Hepatocyte (in vitro differentiated cells): Measurements from ENCODE around the gene FAM53B. TPM values are rescaled to one million over a fixed set of nuclear protein-coding genes. Genes with fewer than 3 reads are reported as not detected.

Experiments used
- DNase-seq: peaks from one replicate; pipeline ENCODE4 v3.0.0-alpha.2; 2016; ENCODE audit warnings: low spot score
- H2AFZ ChIP-seq: fragments of 200-600 bp; sonication (generic); 2 replicates; pipeline ENCODE4 v1.6.0; 2016; ENCODE audit warnings: antibody characterized with exemption, mild to moderate bottlenecking
- H3K27ac ChIP-seq: fragments of 200-600 bp; sonication (generic); 2 replicates; pipeline ENCODE4 v1.5.1; 2016; ENCODE audit warnings: mild to moderate bottlenecking
- H3K27me3 ChIP-seq: fragments of 200-600 bp; sonication (generic); 2 replicates; pipeline ENCODE4 v1.6.1; 2016
- H3K36me3 ChIP-seq: fragments of 200-600 bp; sonication (generic); replicated peaks from 2 replicates; pipeline ENCODE4 v1.5.1; 2016; ENCODE audit warnings: low read depth; ENCODE audit not compliant: insufficient read depth
- H3K4me1 ChIP-seq: fragments of 200-600 bp; sonication (generic); 2 replicates; pipeline ENCODE4 v1.5.1; 2016; ENCODE audit warnings: mild to moderate bottlenecking, moderate library complexity; ENCODE audit not compliant: insufficient read depth
- H3K4me2 ChIP-seq: fragments of 200-600 bp; sonication (generic); 2 replicates; pipeline ENCODE4 v1.6.0; 2016
- H3K4me3 ChIP-seq: fragments of 200-600 bp; sonication (generic); 2 replicates; pipeline ENCODE4 v1.5.1; 2016; ENCODE audit warnings: mild to moderate bottlenecking
- H3K79me2 ChIP-seq: fragments of 200-600 bp; sonication (generic); 2 replicates; pipeline ENCODE4 v1.6.0; 2017; ENCODE audit warnings: mild to moderate bottlenecking
- H3K9me2 ChIP-seq: fragments of 200-600 bp; sonication (generic); replicated peaks from 2 replicates; pipeline ENCODE4 v1.6.0; 2017; ENCODE audit warnings: mild to moderate bottlenecking; ENCODE audit not compliant: insufficient read depth
- H3K9me3 ChIP-seq: fragments of 200-600 bp; sonication (generic); 2 replicates; pipeline ENCODE4 v1.5.1; 2016; ENCODE audit warnings: low read depth, mild to moderate bottlenecking
- H4K20me1 ChIP-seq: fragments of 200-600 bp; sonication (generic); 2 replicates; pipeline ENCODE4 v1.6.0; 2016; ENCODE audit warnings: mild to moderate bottlenecking; ENCODE audit not compliant: insufficient read depth, poor library complexity, severe bottlenecking
- EZH2 ChIP-seq: fragments of 200-600 bp; sonication (generic); IDR thresholded peaks from 2 replicates; pipeline ENCODE4 v1.6.1; 2016; ENCODE audit warnings: antibody characterized with exemption, mild to moderate bottlenecking, borderline replicate concordance
- EZH2phosphoT487 ChIP-seq: fragments of 200-600 bp; sonication (generic); IDR thresholded peaks from one replicate; pipeline ENCODE4 v1.6.1; 2018; ENCODE audit warnings: antibody characterized with exemption, mild to moderate bottlenecking, low read depth, moderate library complexity; ENCODE audit not compliant: unreplicated experiment, severe bottlenecking
- WGBS: methylation state at CpG from one replicate; pipeline ENCODE4 v1.1.6; 2016; ENCODE audit warnings: low lambda C conversion rate; ENCODE audit errors: missing lambda C conversion rate; 5-methylcytosine and 5-hydroxymethylcytosine counted together
- polyA plus RNA-seq: library from polyadenylated mRNA; unstranded; fragments of >200 nt; fragmentation: Nextera tagmentation; extraction: Ambion mirVana; gene quantifications from 2 replicates; pipeline ENCODE4 v1.2.1, GENCODE V29; 2016
- total RNA-seq: library from RNA; depleted of rRNA; stranded (reverse); fragments of >200 nt; gene quantifications from 2 replicates; pipeline ENCODE4 v1.2.3, GENCODE V29; 2014
- TF ChIP-seq, protein P1 (sequence below): fragments of 200-600 bp; sonication (generic); IDR thresholded peaks from 2 replicates; pipeline ENCODE4 v1.5.1; 2016; ENCODE audit warnings: antibody characterized with exemption, mild to moderate bottlenecking; ENCODE audit not compliant: poor library complexity

The FAM53B gene
- total and polyA plus RNA-seq, 2 experiments from 2014 or later: 10.3 to 23.6 TPM

DNA sequence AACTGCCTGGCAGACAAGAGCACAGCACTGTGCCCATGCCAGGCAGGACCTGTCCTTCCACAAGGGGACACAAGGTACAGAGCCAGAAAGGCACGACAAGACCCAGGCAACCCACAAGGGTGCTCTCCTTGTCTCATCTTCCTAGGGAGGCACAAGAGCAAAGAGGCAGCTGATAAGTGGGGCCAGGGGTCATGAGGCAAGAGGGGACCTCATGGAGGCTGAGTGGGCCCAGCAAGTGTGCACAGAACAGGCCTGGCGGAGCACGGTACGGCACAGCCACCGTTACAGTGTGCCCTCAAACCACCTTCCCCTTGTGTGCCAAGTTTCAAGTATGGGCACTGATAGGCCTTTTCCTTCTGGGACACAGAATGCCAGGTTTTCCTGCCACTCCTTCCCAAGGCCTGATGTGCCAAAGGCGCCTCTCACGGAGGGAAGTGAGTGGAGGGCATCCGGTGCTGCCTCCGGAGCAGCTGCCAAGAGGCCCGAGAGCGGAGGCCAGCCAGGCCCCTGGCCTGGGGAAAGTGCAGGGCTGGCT, 75.6 kb downstream of the FAM53B start:
- Histone ChIP-seq H3K4me2 (no peak overlapping the region), H3K9me2 (no peaks in the 10 kb centered on the region), H3K4me3 (no peak overlapping the region), H2AFZ (no peak overlapping the region), H3K4me1 (peaks cover 31% of the 10 kb centered on the region), H3K36me3 (no peaks in the 10 kb centered on the region), H3K27ac (no peak overlapping the region), H3K79me2 (peaks cover 46% of the 10 kb centered on the region), H4K20me1 (peaks cover 9% of the 10 kb centered on the region), H3K27me3 (no peaks in the 10 kb centered on the region), H3K9me3 (no peaks in the 10 kb centered on the region)
- DNase-seq: no peak
- WGBS: 93% methylated on average over 11 of the region's 11 CpGs
- TF ChIP-seq EZH2 (no peak), EZH2phosphoT487 (no peak)
- TF ChIP-seq, protein P1, sequence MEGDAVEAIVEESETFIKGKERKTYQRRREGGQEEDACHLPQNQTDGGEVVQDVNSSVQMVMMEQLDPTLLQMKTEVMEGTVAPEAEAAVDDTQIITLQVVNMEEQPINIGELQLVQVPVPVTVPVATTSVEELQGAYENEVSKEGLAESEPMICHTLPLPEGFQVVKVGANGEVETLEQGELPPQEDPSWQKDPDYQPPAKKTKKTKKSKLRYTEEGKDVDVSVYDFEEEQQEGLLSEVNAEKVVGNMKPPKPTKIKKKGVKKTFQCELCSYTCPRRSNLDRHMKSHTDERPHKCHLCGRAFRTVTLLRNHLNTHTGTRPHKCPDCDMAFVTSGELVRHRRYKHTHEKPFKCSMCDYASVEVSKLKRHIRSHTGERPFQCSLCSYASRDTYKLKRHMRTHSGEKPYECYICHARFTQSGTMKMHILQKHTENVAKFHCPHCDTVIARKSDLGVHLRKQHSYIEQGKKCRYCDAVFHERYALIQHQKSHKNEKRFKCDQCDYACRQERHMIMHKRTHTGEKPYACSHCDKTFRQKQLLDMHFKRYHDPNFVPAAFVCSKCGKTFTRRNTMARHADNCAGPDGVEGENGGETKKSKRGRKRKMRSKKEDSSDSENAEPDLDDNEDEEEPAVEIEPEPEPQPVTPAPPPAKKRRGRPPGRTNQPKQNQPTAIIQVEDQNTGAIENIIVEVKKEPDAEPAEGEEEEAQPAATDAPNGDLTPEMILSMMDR: no peak

DNA sequence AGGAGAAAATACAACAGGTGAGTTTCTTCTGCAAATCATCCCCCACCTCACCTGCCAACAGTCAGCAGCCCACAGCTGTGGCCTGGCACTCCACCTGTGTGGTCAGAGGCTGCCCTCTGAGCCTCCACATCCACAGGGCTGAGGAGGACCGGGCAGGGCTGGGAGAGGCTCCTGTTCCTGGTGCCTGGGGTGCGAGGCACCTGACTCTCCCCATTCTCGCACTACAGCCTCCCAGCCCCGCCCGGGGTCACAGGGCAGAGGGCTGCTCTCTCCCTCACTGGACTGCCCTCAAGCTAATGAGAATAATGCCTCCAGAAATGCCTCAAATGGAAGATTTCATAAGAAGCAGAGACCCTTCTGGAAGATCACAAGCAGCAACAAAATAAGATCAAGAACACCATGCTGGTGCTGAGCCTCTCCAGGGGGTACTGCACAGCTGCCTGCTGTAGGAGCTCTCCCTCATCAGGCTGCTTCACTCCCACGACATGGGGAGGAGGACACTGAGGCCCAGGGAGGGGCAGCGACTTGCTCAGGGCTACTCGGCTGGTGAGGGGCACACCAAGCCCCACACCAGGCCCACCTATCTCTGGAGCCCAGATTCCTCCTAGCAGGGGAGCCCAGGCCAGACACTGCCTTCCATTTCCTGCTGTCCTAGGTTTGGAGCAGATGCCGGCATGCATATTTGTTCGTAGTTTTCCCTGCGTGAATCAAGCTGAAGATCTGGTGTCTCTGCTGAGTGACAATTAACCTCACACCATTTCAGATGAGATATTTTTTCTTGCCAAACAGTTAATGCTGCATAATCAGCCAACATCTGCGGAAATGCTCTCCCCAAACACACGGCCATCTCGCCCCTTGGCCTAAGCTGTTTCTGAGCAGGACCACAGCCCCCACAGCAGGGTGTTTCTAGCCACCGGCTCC, 76.5 kb downstream of the FAM53B start:
- WGBS: 82% methylated on average over 15 of the region's 15 CpGs
- Histone ChIP-seq H3K36me3 (no peaks in the 10 kb centered on the region), H3K9me3 (no peaks in the 10 kb centered on the region), H3K4me2 (no peak overlapping the region), H2AFZ (no peak overlapping the region), H3K4me3 (no peak overlapping the region), H3K27ac (peak overlapping the region; percentile 16), H3K79me2 (peaks cover 47% of the 10 kb centered on the region), H3K4me1 (peaks cover 31% of the 10 kb centered on the region), H4K20me1 (peaks cover 7% of the 10 kb centered on the region), H3K27me3 (no peaks in the 10 kb centered on the region), H3K9me2 (no peaks in the 10 kb centered on the region)
- no peak for DNase-seq
- TF ChIP-seq, protein P1: no peak
- TF ChIP-seq EZH2phosphoT487 (no peak), EZH2 (no peak)

DNA sequence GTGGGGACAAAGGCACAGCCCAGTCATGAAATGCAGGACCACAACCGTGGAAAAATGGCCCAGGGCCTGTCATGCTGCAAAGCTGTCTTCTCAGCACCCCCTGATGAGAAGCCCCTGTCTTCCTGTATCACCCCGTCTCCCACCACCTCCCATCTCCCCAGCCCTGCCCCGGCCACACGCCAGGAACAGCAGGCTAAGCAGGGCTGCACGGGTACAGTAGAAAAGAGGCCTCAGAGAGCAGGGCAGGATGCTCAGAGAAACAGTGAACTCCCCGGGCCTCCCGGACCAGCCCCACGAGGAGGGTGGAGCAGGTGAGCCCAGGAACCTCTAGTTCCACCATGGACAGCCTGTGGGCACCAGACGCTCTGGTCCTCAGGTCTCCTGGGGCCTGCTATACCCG, 77.7 kb downstream of the FAM53B start:
- Histone ChIP-seq H3K36me3 (no peaks in the 10 kb centered on the region), H3K27ac (peak overlapping the region; percentile 27), H3K4me1 (peaks cover 21% of the 10 kb centered on the region), H4K20me1 (peaks cover 7% of the 10 kb centered on the region), H3K4me2 (no peak overlapping the region), H3K27me3 (no peaks in the 10 kb centered on the region), H2AFZ (no peak overlapping the region), H3K4me3 (no peak overlapping the region), H3K79me2 (peaks cover 50% of the 10 kb centered on the region), H3K9me3 (no peaks in the 10 kb centered on the region), H3K9me2 (no peaks in the 10 kb centered on the region)
- DNase-seq: no peak
- WGBS: 93% methylated on average over 10 of the region's 10 CpGs
- TF ChIP-seq, protein P1: no peak
- TF ChIP-seq EZH2phosphoT487 (no peak), EZH2 (no peak)
